Endothelial cell of umbilical vein (primary cell): ENCODE data around the gene EFHC2. TPM values are rescaled to one million over a fixed set of nuclear protein-coding genes. Genes with fewer than 3 reads are reported as not detected.

Source experiments
- BruUV-seq: library from RNA; stranded (reverse); fragments of 400-500 nt; replicated peaks from 2 replicates; lab custom pipeline; 2021; lab: Mats Ljungman, UMichigan
- CTCF ChIA-PET: fragments of 300-600, 350-600 bp; sonication (Branson Sonifier 250); formaldehyde crosslinking; loops from one replicate; lab custom pipeline; 2021; ENCODE audit warnings: antibody characterized with exemption, inconsistent platforms; lab: Charles Lee
- POLR2A ChIA-PET: fragments of 300-600, 350-600 bp; sonication (Branson Sonifier 250); formaldehyde crosslinking; loops from one replicate; lab custom pipeline; 2021; ENCODE audit warnings: antibody characterized with exemption, inconsistent platforms; lab: Charles Lee
- DNase-seq: peaks from one replicate; pipeline ENCODE4 v3.0.0-alpha.2; 2011; ENCODE audit warnings: low read depth, low spot score
- FAIRE-seq: peaks from 2 replicates; lab custom pipeline; 2011; peaks lifted over from hg19 to GRCh38; lab: Jason Lieb, UNC
- H2AFZ ChIP-seq: 2 replicates; pipeline ENCODE4 v1.6.0; 2012; ENCODE audit warnings: low read depth, low read length, control low read depth, inconsistent platforms
- H3K27ac ChIP-seq: 2 replicates; pipeline ENCODE4 v1.5.1; 2011; ENCODE audit warnings: low read depth, mild to moderate bottlenecking, control low read depth, low read length, moderate library complexity; ENCODE audit not compliant: insufficient read depth
- H3K27me3 ChIP-seq, 2 experiments: 2 replicates each; pipeline versions ENCODE4 v1.6.0 to v1.6.1; 2011; ENCODE audit warnings: low read length in 2 of 2, mixed read lengths in 1 of 2; ENCODE audit not compliant: control insufficient read depth in 2 of 2, insufficient read depth in 2 of 2
- H3K36me3 ChIP-seq, 2 experiments: 2 replicates in 1 of 2; 3 replicates in 1 of 2; pipeline ENCODE4 v1.5.1; 2011; ENCODE audit warnings: low read length in 2 of 2, mild to moderate bottlenecking in 1 of 2, moderate library complexity in 1 of 2; ENCODE audit not compliant: control insufficient read depth in 2 of 2, insufficient read depth in 2 of 2; ENCODE audit errors: extremely low read depth in 1 of 2
- H3K4me1 ChIP-seq: 3 replicates; pipeline ENCODE4 v1.5.1; 2011; ENCODE audit warnings: mild to moderate bottlenecking, low read length; ENCODE audit not compliant: control insufficient read depth, insufficient read depth; ENCODE audit errors: extremely low read depth
- H3K4me2 ChIP-seq: 2 replicates; pipeline ENCODE4 v1.6.1; 2011; ENCODE audit warnings: low read length, control low read depth, mixed read lengths; ENCODE audit not compliant: insufficient read depth
- H3K4me3 ChIP-seq, 3 experiments: fragments of 200-600 bp in 1 of 3; sonication (generic), shearing (Covaris generic) in 1 of 3; replicated peaks in 1 of 3; 2 replicates each; pipeline ENCODE4 v1.5.1; 2011 to 2016; ENCODE audit warnings: control low read depth in 3 of 3, low read length in 3 of 3, mild to moderate bottlenecking in 2 of 3, inconsistent platforms in 1 of 3, low read depth in 1 of 3, moderate library complexity in 1 of 3; ENCODE audit not compliant: insufficient read depth in 1 of 3
- H3K79me2 ChIP-seq: 2 replicates; pipeline ENCODE4 v1.6.0; 2012; ENCODE audit warnings: low read length, inconsistent platforms; ENCODE audit not compliant: control insufficient read depth, insufficient read depth
- H3K9ac ChIP-seq: replicated peaks from 2 replicates; pipeline ENCODE3; 2011; ENCODE audit warnings: low read length, control low read depth; ENCODE audit not compliant: insufficient read depth; ENCODE audit errors: extremely low read depth
- H3K9me1 ChIP-seq: replicated peaks from 3 replicates; pipeline ENCODE4 v1.6.0; 2011; ENCODE audit warnings: mild to moderate bottlenecking, low read length; ENCODE audit not compliant: control insufficient read depth, insufficient read depth; ENCODE audit errors: extremely low read depth
- H3K9me3 ChIP-seq: replicated peaks from 2 replicates; pipeline ENCODE4 v1.5.1; 2012; ENCODE audit warnings: low read length, inconsistent platforms; ENCODE audit not compliant: control insufficient read depth, insufficient read depth
- H4K20me1 ChIP-seq: replicated peaks from 2 replicates; pipeline ENCODE3; 2011; ENCODE audit warnings: mild to moderate bottlenecking, low read length; ENCODE audit not compliant: control insufficient read depth, insufficient read depth; ENCODE audit errors: extremely low read depth
- CTCF ChIP-seq, 2 donors: IDR thresholded peaks; 1 replicate in 1 of 2; 2 replicates in 1 of 2; pipeline ENCODE4 v1.5.1; 2011; ENCODE audit warnings: low read length in 2 of 2, mild to moderate bottlenecking in 2 of 2, moderate library complexity in 2 of 2, control low read depth in 1 of 2, inconsistent platforms in 1 of 2, low read depth in 1 of 2; ENCODE audit not compliant: insufficient read depth in 1 of 2; ENCODE audit errors: extremely low read depth in 1 of 2
- EZH2 ChIP-seq: IDR thresholded peaks from 2 replicates; pipeline ENCODE4 v1.6.1; 2012; ENCODE audit warnings: borderline replicate concordance, low read depth, mild to moderate bottlenecking, moderate library complexity, low read length, inconsistent platforms; ENCODE audit not compliant: severe bottlenecking
- FOS ChIP-seq: IDR thresholded peaks from 2 replicates; pipeline ENCODE4 v1.6.1; 2011; ENCODE audit warnings: mild to moderate bottlenecking, low read length, moderate library complexity, borderline replicate concordance; ENCODE audit not compliant: insufficient read depth
- GATA2 ChIP-seq: IDR thresholded peaks from 2 replicates; pipeline ENCODE4 v1.7.0; 2011; ENCODE audit warnings: low read depth, mild to moderate bottlenecking, moderate library complexity, mixed read lengths, low read length; ENCODE audit not compliant: insufficient read length, insufficient read depth
- JUN ChIP-seq: IDR thresholded peaks from 2 replicates; pipeline ENCODE4 v1.6.1; 2011; ENCODE audit warnings: borderline replicate concordance, low read depth; ENCODE audit not compliant: insufficient read length, insufficient read depth
- MAX ChIP-seq: IDR thresholded peaks from 2 replicates; pipeline ENCODE4 v1.6.1; 2011; ENCODE audit not compliant: insufficient read depth, insufficient read length
- MYC ChIP-seq: IDR thresholded peaks from one replicate; pipeline ENCODE4 v1.6.1; 2011; ENCODE audit warnings: mild to moderate bottlenecking, low read depth, low read length
- POLR2A ChIP-seq: IDR thresholded peaks from 2 replicates; pipeline ENCODE4 v1.6.1; 2012; ENCODE audit warnings: low read depth, mild to moderate bottlenecking, control low read depth, low read length
- POLR2AphosphoS5 ChIP-seq: IDR thresholded peaks from 2 replicates; pipeline ENCODE4 v1.6.1; 2012; ENCODE audit warnings: low read depth, mild to moderate bottlenecking, control low read depth, low read length, moderate library complexity; ENCODE audit not compliant: insufficient read depth
- dilution Hi-C: fragments of 300-500 bp; cut with MboI; formaldehyde crosslinking; loops from one replicate; pipeline ENCODE4 v1.15.0; 2019; ENCODE audit warnings: low sequenced_read_pairs; ENCODE audit not compliant: extremely low pct_ligation_motif_present
- intact Hi-C: fragments of 100-400 bp; cut with micrococcal nuclease; formaldehyde crosslinking; loops from one replicate; pipeline ENCODE4 v1.10.0; 2022
- polyA plus RNA-seq, 4 experiments: library from polyadenylated mRNA; depleted of rRNA in 3 of 4; stranded (reverse) in 3 of 4; unstranded in 1 of 4; fragments of >200 nt; gene quantifications; 2 replicates each; pipeline versions ENCODE4 v1.2.1 to v1.2.3, GENCODE V29; 2011 to 2012; ENCODE audit warnings: missing spikeins in 1 of 4
- total RNA-seq: library from RNA; stranded (reverse); gene quantifications from 2 replicates; pipeline ENCODE4 v1.2.3, GENCODE V29; 2021

Gene EFHC2
- total and polyA plus RNA-seq, 2 donors (not counting 3 experiments of a cell fraction or from before 2014, with no cell fraction given), result not detected

DNA sequence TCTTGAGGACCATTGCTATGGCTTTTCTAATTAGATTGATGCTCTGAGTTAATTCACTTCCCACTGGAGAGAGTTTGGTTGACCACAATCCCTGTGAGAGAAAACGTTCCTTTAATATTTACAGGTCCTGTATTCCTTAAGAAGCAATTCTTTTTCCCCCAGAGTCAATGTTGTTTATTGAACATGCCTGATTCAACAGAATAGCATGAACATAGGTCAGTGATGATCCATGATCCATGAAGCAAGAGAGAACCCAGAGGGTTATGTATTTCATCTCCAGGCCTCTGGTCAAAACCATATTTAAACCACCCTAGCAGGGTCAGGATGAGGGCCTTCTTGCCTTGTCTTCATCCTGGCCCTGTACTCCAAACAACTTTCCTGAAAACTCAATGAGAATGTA lies 39.4 kb upstream of the EFHC2 start:
- no peak for FAIRE-seq
- BruUV-seq, result no TSS peak
- POLR2A ChIA-PET, result no interaction called here

More for the DNA sequence above, 39.4 kb upstream of the EFHC2 start:
- DNase-seq, result no peak
- H3K4me3 ChIP-seq, result no peak overlapping the region
- TF ChIP-seq CTCF (IDR thresholded peaks at IDR 0.05; ENCODE audit: extremely low read depth in 1 of 2, insufficient read depth in 1 of 2, low read depth in 1 of 2, low read length in 2 of 2), result no peak
- no peak for TF ChIP-seq POLR2A
- no peak for TF ChIP-seq MAX
- TF ChIP-seq POLR2AphosphoS5, result no peak
- TF ChIP-seq FOS, result no peak
- no peak for TF ChIP-seq GATA2
- no peak for TF ChIP-seq MYC
- no peak for TF ChIP-seq EZH2
- no peak for TF ChIP-seq JUN
- H3K4me1 ChIP-seq, result no peaks in the 10 kb centered on the region
- no peaks in the 10 kb centered on the region for H3K36me3 ChIP-seq
- H3K79me2 ChIP-seq, result no peaks in the 10 kb centered on the region
- H3K4me2 ChIP-seq, result no peak overlapping the region
- intact Hi-C loops, result no loop called here
- H2AFZ ChIP-seq, result no peak overlapping the region
- H3K27ac ChIP-seq, result no peak overlapping the region
- dilution Hi-C loops, result no loop called here
- H3K9me1 ChIP-seq, result no peaks in the 10 kb centered on the region
- no peaks in the 10 kb centered on the region for H3K27me3 ChIP-seq
- H4K20me1 ChIP-seq, result no peaks in the 10 kb centered on the region
- CTCF ChIA-PET, result no interaction called here
- no peaks in the 10 kb centered on the region for H3K9me3 ChIP-seq
- H3K9ac ChIP-seq, result no peak overlapping the region
